ENCODE measurements around the gene GAS7.

Gene GAS7

DNA sequence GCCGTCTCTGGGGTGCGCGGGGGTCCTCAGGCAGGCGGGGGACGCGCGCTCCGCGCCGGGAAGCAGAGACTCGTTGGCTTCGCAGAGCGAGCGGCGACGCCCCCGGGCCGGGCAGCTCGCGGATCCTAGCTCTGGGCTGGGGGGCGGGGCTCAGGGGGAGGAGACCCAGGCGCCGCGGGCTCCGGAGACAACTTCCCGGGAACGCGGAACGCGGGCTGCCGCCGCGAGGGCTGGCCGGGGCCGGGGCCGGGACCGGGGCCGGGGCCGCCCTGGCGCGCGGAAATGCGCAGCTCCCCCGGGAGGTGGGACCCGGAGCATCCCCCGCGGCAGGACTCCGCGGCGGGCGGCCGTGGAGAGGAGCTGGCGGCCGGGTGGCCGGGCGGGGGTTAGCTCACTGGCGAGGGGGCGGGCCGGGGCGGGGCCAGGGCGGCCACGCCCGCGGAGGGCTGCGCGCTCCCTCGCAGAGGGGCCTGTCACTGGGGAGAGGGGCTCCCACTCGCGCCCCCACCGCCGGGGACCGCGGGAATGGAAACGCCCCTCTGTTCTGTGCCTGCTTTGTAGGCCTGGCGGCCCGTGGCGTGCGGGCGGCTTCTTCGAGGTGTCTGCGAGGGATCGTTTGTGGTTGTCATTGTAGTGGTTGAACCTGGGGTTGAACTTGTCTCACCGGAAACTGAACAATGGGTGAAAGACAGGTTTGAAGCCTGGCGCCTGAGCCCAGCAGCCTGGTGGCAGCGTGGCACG is at the start of gene GAS7:
GAS7 (minus strand) TSS at position 98 of the 741 bp plus-strand sequence.
- DNase-seq (ENCODE audit: low read depth in 2 of 2), result no peak

DNA sequence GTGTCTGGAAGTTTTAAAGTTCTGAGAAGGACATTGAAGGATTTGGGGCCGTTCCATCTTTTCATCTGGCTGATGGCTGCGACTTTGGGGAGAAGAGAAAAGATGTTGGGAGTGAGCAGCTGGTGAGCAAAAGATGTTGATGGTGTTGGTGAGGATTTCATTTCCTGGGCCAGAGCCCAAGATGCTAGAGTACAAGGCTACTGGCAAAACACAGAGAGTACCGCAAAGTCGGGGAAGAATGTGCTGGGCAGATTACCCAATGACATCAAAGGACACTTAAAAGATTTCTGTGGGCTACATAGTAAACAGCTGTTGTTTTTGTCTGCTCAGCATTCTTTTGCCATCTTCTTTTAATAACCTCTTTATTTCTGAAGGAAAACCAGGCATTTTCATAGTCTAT is 49.4 kb upstream of the GAS7 start:
- DNase-seq (ENCODE audit: low read depth in 2 of 2), result no peak

DNA sequence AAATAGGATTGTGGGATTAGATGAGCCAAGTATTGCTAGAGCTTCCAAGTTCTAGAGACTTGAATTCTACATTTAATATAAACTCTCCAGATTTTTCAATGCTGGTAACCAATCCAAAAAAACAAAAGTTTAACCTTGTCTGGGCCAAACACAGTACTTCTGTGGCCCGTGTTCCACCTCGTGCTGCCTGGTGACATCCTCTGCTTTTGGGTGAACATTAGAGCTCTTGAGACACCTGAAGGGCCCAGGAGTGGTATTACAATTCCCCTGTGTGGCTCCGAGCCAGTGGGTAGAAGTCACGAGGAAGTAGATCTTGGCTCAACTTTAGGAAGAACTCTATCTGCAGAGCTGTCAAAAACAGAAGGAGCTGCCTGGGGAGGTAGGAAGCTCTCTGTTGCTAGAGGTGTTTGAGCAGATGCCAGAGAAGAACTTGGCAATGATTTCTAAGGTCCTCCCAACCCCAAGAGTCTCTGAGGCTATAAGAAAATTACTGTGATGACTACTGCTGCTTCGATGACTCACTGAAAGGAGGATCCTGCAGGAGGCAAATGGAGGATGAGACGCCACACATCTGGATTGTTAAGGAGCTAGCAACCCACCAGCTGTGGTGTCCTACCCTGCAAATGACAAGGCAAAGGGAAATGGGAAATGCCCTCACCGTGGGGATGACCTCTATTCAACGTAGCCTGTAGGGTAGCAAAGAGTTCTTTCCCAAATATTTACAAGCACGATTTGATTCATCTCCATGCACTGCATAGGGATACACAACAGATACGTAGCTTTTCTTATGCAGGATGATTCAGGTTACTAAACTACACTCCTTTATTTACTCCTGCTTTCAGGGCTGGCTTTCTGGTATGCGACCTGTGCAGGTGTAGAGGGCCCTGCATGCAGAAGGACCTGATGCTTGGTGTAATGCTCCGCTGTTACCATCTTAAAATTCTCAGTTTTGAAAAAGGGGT is 45.8 kb upstream of the GAS7 start:
- DNase-seq (ENCODE audit: low read depth in 2 of 2), result no peak

DNA sequence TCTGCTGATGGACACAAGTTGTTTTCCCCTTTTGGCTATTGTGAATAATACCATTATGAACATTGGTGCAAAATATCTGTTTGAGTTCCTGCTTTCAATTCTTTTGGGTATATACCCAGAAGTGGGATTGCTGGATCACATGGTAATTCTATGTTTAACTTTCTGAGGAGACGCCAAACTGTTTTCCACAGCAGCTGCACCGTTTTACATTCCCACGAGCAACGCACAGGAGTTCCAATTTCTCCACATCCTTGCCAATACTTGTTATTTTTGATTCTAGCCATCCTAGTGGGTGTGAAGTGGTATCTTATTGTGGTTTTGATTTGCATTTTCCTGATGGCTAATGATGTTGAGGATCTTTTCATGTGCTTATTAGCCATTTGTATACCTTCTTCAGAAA is 43.4 kb upstream of the GAS7 start:
- no peak for DNase-seq (ENCODE audit: low read depth in 2 of 2)

DNA sequence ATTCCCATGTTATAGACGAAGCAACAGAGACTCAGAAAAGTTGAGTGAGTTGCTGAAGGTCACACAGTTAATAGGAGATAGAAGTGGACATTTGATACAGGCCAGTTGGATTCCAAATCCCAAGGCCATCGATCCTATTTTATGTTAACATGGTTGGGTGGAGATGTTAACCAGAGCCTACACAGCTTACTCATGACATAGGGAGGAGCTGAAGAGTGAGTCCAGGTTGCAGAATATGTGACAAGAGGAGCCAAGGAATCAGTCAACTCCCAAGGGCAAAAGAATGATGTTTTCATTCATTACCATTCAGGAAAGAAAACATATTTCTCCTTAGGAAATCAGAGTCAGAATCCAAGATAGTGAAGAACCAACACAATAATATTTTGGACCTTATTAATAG is 40.3 kb upstream of the GAS7 start:
- no peak for DNase-seq (ENCODE audit: low read depth in 2 of 2)

DNA sequence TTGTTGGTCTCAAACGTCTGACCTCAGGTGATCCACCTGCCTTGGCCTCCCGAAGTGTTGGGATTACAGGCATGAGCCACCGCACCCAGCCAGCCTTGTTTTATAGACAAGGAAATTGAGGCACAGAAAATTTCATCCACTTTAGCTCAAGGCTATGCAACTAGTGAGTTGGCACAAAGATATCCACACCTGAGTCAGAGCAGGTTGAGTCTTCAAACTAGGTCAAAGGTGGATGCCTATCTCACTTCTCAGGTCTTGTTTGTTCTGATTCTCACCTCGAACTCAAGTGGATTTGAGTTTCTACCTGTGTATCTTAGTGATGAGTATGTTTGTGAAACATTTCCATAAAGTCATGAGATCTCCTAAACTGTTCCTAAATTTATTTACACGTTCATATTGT is 35.6 kb upstream of the GAS7 start:
- DNase-seq (ENCODE audit: low read depth in 2 of 2), result no peak

DNA sequence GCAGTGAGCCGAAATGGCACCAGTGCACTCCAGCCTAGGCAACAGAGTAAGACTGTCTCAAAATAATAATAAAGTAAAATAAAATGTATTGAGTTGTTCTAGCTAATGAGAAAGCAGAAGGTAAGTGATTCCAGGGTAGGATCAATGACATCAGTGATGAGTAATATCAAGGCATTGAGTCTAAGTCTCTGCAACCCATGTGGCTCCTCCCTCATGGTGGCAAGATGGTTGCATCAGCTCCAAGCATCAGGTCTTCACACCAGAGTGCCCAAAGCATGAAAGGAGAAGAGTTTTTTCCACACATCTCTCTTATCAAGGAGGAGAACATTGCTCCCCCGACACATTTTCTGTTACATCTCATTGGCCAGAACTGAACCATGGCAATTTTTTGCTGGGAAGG is 34.8 kb upstream of the GAS7 start:
- no peak for DNase-seq (ENCODE audit: low read depth in 2 of 2)

DNA sequence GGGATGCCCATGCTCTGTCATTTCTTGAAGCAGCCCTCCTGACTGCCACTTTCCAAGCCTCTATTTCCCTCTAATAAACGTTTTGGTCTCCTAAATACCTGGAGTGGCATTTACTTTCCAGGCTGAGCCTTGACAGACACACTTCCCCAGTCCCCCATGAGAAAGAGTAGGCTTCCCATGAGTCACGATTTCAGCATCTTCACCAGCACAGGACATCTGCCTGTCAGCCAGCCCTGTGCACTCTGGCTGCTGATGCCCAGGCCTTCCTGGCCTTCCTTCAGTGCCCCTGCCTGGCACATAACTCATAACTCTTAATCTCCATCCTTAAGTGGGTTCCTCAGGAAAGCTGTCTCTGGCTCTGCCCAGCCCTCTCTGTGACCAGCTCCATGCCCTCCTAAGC is 30.8 kb upstream of the GAS7 start:
- no peak for DNase-seq (ENCODE audit: low read depth in 2 of 2)

DNA sequence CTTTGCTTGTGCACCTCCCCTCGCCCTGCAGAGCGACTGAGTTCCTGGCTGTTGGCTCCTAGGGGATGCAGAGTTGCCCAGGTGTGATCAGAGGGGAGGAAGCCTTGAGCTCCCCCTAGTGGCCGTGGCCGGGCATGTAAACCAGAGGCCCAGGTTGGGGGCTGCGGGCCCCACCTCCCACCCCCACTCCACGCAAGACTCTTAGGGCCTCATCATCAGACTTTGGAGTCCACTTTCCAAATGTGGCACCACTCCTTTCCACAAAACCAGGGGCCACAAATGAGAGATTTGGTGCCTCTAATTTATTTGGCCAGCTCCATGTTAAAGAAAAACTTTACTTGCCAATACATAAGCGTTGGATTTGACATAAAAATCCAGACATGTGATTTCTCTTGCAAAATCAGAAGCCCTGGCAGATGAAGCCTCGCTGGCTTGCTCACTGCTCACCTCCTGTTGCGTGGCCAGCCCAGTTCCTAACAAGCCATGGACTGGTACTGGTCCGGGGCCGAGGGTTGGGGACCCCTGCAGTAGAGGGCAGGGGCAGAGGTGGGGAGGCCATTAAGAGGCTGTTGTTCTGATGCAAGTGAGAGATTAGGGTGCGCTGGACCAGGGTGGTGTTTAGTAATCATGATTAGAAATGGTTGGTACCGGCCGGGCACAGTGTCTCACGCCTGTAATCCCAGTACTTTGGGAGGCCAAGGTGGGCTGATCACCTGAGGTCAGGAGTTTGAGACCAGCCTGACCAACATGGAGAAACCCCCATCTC is 28.7 kb upstream of the GAS7 start:
- peak; percentile 12 to 21 for DNase-seq (ENCODE audit: low read depth in 2 of 2)

DNA sequence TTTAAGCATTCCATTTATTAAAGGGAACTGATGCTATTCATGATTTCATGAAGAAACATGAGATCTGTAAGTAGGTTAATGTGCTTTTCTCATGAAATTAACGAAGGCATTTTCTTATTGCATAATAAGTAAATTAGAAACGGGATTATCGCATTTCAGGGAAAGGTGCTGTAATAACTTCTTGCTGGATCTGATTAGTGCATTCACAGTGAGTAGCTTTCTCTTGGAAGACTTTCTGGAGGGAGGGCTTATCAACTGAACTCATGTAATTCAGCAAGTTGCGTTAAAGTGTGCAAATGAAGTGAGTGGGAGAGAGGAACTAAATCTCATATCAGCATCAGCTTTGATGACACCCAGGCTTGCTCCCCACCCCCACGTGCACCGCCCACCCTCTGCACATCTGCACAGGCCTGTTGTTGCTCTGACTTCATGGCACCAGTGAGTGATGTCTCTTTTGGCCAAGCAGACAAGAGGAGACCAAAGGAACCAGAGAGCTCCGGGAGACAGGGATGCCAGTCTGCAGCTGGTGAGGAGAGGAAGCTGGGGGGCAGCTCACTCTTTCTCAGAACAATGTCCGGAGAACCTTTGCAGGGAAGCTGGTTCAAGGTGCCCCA is 26.3 kb upstream of the GAS7 start:
- no peak for DNase-seq (ENCODE audit: low read depth in 2 of 2)

DNA sequence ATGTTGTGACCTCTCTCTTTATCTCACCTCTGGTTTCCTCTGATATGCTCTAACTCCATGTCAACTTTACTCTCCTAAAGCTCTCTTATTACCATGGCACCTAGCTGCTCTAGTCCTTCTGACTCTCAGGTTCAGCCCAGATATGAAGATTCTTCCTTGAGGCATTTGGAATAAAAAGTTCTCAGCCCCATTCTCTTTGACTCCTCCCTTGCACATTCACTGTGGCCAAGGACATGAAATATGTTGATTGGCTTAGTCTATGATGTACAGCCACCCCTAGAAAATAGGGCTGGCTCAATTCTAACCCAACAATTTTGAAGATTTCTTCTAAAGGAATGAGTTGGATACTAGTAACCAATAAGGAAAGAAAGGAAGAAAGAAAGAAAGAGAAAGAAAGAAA is 20.8 kb upstream of the GAS7 start:
- no peak for DNase-seq (ENCODE audit: low read depth in 2 of 2)

DNA sequence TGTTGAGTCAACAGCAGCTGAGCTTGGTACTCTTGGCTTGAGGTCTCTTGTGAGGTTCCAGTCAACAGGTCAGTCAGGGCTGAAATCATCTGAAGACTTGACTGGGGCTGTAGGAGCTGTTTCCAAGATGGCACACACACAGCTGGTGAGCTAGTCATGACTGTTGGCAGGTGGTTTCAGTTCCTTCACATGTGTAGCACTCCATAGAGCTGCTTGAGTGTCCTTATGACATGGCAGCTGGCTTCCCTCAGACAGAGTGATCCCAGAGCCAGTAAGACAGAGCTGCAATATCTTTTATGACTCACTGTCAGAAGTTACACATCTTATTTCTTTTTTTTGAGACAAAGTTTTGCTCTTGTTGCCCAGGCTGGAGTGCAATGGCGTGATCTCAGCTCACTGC is 19.5 kb upstream of the GAS7 start:
- no peak for DNase-seq (ENCODE audit: low read depth in 2 of 2)

DNA sequence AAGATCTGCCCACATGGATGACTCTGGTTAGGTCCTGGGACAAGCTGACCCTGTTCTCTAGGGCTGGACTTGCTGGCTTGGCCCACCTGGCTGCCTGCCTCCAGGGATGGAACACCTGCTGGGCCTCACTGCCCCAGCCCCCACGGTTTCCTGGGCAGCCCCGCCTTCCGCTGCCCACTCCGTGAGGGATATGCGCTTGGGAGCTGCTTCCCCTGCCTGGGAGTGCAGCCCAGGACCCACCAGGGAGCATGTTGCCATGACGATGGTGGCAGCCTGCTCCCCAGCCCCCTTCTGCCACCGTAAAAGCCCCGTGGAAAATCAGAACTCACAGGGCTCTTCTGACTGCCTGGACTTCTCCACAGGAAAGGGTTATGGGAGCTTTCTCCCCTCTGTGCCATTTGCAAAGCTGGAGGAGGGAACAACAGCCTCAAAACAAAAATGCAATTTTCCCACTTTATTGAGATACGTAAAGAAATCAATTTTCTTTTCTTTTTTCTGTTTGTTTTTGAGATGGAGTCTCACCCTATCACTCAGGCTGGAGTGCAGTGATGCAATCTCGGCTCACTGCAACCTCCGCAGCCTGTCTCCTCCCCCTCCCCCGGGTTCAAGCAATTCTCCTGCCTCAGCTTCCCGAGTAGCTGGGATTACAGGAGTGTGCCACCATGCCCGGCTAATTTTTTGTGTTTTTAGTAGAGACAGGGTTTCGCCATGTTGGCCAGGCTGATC is 18.0 kb upstream of the GAS7 start:
- DNase-seq (ENCODE audit: low read depth in 2 of 2), result no peak

DNA sequence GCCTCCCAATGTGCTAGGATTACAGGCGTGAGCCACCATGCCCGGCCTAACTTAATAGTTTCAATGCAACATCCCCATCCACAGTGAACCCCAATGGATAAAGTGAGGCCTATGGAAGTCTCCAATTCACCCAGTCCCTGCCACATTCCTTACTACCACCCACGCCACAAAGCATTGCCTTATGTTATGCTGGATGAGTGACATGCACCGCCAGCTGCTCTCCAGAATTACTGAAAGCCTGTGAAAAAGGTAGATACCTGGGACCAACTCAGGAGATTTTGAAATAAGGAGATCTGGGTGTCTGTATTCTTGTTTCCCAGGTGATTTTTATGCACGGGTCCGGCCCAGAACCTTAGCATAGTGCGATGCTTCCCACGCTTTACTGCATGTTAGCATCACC is 16.9 kb upstream of the GAS7 start:
- DNase-seq (ENCODE audit: low read depth in 2 of 2), result no peak

DNA sequence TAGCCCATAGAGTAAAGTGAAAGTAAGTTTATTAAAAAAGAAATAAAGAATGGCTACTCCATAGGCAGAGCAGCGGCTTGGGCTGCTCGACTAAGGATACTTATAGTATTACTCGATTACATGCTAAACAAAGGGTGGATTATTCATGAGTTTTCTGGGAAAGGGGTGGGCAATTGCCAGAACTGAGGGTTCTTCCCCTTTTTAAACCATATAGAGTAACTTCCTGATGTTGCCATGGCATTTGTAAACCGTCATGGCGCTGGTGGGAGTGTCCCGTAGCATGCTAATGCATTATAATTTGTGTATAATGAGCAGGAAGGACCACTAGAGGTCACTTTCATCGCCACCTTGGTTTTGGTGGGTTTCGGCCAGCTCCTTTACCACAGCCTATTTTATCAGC is 13.3 kb upstream of the GAS7 start:
- no peak for DNase-seq (ENCODE audit: low read depth in 2 of 2)

DNA sequence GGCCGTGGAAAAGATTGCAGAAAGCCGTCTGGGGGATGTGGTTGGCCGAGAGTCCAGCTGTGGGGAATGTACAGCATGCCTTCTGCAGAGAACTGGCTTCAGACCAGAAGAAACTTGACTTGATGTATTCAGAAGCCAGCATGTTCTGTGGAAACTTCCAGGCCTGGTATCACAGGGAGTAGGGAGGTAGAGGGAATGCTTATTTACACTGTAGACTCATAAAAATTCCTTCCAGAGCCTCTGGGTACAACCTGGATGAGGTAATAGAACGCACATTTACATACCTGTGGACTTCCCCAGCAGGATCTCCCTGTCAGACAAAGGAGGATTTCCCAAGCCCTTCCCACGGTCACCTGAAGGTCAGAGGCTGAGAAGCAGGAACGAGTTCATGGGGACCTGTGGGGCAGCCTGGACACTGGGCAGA is 11.8 kb upstream of the GAS7 start:
- DNase-seq (ENCODE audit: low read depth in 2 of 2), result no peak

DNA sequence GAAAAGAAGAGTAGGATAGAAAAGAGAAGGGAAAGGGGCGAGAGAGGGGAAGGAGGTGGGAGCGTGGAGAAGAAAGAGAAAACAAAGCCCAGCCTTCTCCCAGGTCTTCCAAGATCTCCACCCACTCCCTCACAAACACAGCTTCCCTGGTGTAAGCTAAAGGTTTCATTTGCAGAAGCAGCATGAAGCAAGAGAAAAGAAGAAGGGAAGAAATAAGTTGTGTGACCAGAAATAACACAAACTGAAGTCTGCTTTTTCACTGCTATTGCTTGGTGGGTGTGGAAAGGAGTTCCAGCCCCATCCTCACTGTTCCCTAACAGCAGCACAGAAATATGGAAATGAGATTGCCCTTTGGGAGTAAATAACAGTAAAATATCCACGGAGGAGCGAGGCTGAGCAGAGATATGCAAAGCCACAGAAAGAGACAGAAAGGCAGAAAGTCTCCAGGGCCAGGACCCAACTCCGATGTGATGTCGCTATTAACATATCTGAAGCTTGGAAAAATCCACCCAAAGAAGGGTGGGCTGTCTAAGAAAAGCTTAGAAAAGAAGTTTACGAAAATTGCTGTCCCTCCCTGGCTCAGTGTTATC is 10.3 kb upstream of the GAS7 start:
- no peak for DNase-seq (ENCODE audit: low read depth in 2 of 2)

DNA sequence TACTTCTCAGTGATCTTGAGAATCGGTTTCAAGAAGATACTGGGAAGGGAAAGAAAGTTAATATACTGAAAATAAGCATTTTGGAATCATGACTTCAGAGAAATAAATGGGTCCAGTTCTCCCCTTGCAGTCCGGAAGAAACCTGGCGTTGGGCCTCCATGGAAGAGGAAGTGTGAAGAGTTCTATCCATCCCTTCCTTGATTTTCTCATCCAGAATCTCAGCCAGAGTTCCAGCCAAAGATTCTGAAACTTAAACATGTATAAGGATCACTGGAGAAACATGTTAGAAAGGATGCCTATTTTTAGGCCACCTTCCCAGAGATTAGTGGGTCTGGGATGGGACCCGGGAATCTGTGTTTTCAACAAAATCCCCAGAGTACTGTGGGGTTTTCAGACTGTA is 8.7 kb upstream of the GAS7 start:
- no peak for DNase-seq (ENCODE audit: low read depth in 2 of 2)

DNA sequence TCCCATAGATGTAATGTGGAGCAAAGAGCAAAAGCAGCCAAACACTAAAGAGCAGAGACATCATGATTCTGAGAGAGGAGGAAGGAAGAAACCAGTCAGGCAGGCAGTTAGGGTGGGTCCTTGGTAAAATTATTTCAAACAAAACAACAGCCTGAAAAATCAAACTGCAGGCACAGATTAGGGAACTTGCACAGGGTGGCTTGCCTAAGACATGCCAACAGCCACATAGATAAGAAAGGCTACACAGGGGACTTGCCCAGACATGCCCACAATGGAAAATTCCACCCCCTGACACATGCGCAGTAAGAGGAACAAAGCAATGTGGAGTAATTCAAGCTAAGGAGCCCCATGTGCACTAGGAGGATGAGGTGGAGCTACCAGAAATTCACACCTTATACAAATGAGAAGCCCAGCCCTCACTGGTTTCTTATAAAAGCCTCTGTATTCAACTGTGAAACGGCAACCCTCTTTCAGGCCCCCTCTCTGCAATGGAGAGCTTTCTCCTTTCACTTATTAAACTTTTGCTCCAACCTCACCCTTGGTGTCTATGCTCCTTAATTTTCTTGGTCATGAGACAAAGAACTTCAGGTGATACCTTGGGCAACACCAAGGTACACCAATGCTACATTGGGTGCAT is 7.3 kb upstream of the GAS7 start:
- DNase-seq (ENCODE audit: low read depth in 2 of 2), result no peak

DNA sequence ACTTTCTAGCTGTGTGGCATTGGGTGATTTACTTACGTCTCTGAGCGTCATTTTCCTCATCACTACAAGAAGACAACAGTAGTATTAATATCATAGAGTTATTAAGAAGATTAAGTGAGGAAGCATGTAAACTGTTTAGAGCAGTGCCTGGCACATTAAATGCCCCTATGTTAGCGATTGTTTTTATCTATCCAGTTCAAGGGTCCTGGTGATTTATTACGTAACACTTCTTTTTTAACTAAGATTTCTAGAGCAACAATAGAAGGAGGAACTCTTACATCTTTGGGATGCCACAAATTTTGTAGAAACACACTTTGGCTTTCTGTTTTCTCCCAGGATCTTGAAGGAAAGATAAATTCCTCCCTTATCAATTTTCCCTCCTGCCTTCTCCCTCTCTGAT is 3.3 kb upstream of the GAS7 start:
- no peak for DNase-seq (ENCODE audit: low read depth in 2 of 2)
